ENCODE results near the gene MBD6. TPM values are rescaled to one million over a fixed set of nuclear protein-coding genes. Genes with fewer than 3 reads are reported as not detected.

Gene MBD6
- total RNA-seq, 4 donors from 2014 or later: 5.5 to 20.3 (median 12.9) TPM

DNA sequence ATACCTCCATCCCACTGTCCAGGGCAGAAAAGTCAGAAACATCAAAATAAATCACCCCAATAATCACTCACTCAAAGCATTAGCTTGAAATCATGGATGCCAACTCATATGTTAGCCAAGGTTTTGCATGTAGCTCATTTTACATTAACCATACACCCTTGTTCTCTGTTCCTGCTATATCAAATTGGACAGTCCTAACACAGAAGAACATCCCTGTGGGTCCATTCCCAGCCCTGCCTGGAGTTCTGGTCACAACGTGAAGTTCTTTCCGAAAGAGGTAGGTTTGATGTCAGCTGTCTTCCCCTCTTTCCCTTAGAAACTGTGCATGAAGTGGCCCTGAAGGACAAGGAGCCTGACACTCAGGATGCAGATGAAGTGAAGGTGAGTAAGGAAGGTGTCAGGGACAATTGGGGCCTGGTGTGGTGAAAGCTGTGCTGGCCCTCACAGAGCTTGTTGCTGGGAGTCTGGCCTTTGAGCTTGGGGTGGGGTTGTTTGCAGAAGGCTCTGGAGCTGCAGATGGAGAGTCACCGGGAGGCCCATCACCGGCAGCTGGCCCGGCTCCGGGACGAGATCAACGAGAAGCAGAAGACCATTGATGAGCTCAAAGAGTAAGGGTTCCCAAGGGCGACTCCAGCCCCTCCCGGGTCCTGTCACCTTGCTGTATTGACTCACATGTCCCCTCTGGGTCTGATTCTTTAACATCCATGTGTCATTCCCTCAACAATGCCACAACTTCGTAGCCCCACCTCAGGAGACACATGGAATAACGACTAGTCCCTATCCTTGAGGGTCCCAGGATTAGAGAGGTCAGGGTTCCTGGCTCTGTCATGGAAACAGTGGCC lies 53.4 kb downstream of the MBD6 start:
- H3K27me3 ChIP-seq: no peaks in the 10 kb centered on the region
- DNase-seq (no peak), ATAC-seq (no peak)
- H3K4me1 ChIP-seq: no peaks in the 10 kb centered on the region
- TF ChIP-seq, protein P1, sequence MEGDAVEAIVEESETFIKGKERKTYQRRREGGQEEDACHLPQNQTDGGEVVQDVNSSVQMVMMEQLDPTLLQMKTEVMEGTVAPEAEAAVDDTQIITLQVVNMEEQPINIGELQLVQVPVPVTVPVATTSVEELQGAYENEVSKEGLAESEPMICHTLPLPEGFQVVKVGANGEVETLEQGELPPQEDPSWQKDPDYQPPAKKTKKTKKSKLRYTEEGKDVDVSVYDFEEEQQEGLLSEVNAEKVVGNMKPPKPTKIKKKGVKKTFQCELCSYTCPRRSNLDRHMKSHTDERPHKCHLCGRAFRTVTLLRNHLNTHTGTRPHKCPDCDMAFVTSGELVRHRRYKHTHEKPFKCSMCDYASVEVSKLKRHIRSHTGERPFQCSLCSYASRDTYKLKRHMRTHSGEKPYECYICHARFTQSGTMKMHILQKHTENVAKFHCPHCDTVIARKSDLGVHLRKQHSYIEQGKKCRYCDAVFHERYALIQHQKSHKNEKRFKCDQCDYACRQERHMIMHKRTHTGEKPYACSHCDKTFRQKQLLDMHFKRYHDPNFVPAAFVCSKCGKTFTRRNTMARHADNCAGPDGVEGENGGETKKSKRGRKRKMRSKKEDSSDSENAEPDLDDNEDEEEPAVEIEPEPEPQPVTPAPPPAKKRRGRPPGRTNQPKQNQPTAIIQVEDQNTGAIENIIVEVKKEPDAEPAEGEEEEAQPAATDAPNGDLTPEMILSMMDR (IDR thresholded peaks at IDR 0.05 in 4 of 5, conservative IDR thresholded peaks at IDR 0.05 in 1 of 5): no peak
- no peak for TF ChIP-seq POLR2A (IDR thresholded peaks at IDR 0.05)
- H3K27ac ChIP-seq: no peak overlapping the region
- no peak overlapping the region for H3K4me3 ChIP-seq
- in situ Hi-C loops (cut with MboI; ENCODE audit: low sequenced_read_pairs in 4 of 4) (loop anchor here in 1 of 4 donors (10.0 kb wide), 1 partner anchor 49 kb away; no protein-coding TSS in a partner anchor), intact Hi-C loops (cut with DNase I; ENCODE audit: low total_unique reads) (no loop called here)
- no peaks in the 10 kb centered on the region for H3K36me3 ChIP-seq
- H3K9me3 ChIP-seq: no peaks in the 10 kb centered on the region

DNA sequence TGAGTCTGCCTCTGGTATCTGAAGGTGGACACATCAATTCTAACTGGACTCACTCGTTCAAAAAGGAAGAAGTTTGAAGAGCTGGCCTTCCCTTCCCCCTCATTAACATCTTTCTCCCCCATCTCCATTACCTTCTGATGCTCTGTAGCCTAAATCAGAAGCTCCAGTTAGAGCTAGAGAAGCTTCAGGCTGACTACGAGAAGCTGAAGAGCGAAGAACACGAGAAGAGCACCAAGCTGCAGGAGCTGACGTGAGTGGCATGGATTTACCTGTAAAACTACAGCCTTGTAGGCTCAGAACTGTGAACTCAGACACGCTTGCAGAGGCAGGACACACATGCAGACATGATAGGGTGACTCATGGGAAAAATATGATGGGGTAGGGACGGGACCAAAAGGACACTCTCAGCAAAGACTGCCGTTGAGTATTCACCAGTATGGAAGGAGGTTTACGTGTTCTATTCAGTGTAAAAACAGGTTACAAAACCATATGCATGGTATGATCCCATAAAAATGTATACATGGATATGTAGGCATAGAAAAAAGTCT lies 54.1 kb downstream of the MBD6 start:
- Histone ChIP-seq H3K27ac (no peak overlapping the region), H3K36me3 (no peaks in the 10 kb centered on the region), H3K27me3 (no peaks in the 10 kb centered on the region), H3K4me1 (no peaks in the 10 kb centered on the region), H3K9me3 (no peaks in the 10 kb centered on the region), H3K4me3 (no peak overlapping the region)
- ATAC-seq (no peak), DNase-seq (no peak)
- in situ Hi-C loops (cut with MboI; ENCODE audit: low sequenced_read_pairs in 4 of 4) (loop anchor here in 1 of 4 donors (10.0 kb wide), 1 partner anchor 48 kb away; no protein-coding TSS in a partner anchor), intact Hi-C loops (cut with DNase I; ENCODE audit: low total_unique reads) (no loop called here)
- TF ChIP-seq, protein P1 (IDR thresholded peaks at IDR 0.05 in 4 of 5, conservative IDR thresholded peaks at IDR 0.05 in 1 of 5): no peak
- TF ChIP-seq POLR2A (IDR thresholded peaks at IDR 0.05): no peak

DNA sequence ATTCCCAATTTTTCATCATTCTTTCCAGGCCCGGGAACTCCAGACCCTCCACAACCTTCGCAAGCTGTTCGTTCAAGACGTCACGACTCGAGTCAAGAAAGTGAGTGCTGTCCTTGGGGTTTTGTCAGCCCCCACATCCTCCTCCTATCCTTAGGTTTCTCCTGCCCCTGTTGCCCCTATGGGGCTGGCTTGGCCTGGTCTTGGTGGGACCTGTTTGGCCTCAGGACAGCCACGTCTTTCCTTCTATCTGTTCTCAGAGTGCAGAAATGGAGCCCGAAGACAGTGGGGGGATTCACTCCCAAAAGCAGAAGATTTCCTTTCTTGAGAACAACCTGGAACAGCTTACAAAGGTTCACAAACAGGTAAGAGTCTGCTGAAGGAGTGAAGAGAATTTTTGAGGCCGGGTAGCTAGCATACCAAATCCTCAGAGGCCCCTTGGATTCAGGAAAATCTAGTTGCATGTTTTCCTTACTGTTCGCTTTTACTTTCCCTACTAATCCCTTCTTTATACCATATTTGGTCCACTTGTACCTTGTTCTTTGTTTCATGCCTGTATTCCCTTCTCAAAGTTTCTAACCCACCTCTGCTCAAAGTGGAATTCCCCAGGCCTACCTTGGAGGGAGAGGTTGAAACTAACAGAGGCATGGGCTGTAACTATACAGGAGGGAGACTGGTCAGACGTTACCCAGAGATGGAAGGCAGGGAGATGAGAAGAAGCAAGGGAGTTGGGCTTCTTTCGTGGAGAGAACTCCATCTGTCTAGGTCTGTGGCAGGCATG lies 55.5 kb downstream of the MBD6 start:
- Histone ChIP-seq H3K27me3 (no peaks in the 10 kb centered on the region), H3K4me3 (no peak overlapping the region), H3K4me1 (no peaks in the 10 kb centered on the region), H3K27ac (no peak overlapping the region), H3K9me3 (no peaks in the 10 kb centered on the region), H3K36me3 (no peaks in the 10 kb centered on the region)
- DNase-seq (no peak), ATAC-seq (no peak)
- TF ChIP-seq, protein P1 (IDR thresholded peaks at IDR 0.05 in 4 of 5, conservative IDR thresholded peaks at IDR 0.05 in 1 of 5): no peak
- no peak for TF ChIP-seq POLR2A (IDR thresholded peaks at IDR 0.05)
- in situ Hi-C loops (cut with MboI; ENCODE audit: low sequenced_read_pairs in 4 of 4): loop anchor here in 1 of 4 donors (10.0 kb wide), 1 partner anchor 47 kb away; no protein-coding TSS in a partner anchor
- intact Hi-C loops (cut with DNase I; ENCODE audit: low total_unique reads): no loop called here

DNA sequence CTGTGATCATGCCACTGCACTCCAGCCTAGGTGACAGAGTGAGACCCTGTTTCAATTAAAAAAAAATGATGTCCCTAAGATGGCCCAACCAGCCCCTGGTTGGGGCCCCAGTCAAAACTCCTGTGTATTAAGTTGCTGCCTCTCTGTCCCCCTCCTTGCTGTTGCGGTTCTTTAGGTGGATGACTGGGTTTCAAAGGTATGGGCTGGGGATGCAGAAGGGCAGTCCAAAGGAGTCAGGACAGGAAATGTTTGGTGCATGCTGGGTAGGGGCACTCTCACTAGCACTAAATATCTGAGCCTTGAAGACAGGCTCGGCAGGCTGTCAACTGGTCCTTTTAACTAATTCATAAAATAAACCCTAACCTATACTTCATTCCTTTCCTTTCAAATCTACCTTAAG lies 56.4 kb downstream of the MBD6 start:
- in situ Hi-C loops (cut with MboI; ENCODE audit: low sequenced_read_pairs in 4 of 4) (loop anchor here in 1 of 4 donors (10.0 kb wide), 1 partner anchor 46 kb away; no protein-coding TSS in a partner anchor), intact Hi-C loops (cut with DNase I; ENCODE audit: low total_unique reads) (no loop called here)
- H3K27ac ChIP-seq: no peak overlapping the region
- no peaks in the 10 kb centered on the region for H3K9me3 ChIP-seq
- H3K27me3 ChIP-seq: no peaks in the 10 kb centered on the region
- H3K4me1 ChIP-seq: no peaks in the 10 kb centered on the region
- H3K4me3 ChIP-seq: no peak overlapping the region
- H3K36me3 ChIP-seq: no peaks in the 10 kb centered on the region
- TF ChIP-seq POLR2A (IDR thresholded peaks at IDR 0.05): no peak
- TF ChIP-seq, protein P1 (IDR thresholded peaks at IDR 0.05 in 4 of 5, conservative IDR thresholded peaks at IDR 0.05 in 1 of 5): no peak
- no peak for ATAC-seq
- DNase-seq: no peak

MicroRNA genes within 50 kb of the gene (microRNA counts, 767-probe panel; counts per million panel counts)
- microRNA hsa-miR-616-3p: 356 to 448 counts per million in 2 donors

Small RNAs within 50 kb of the gene (microRNA-seq; reads per million reads assigned to microRNA genes)
- gene MIR616 (ENCODE audit: borderline replicate concordance in 2 of 2) (0.85 to 4.7 reads per million in 2 donors), gene MIR6758 (ENCODE audit: borderline replicate concordance in 2 of 2) (0 reads per million in 2 donors)

Other genes with a start within 250 kb of the MBD6 start
- 10 to 100 TPM; 24.1 to 27.1 (median 25.6) TPM for gene R3HDM2, start 91.8 kb upstream of the MBD6 start, total RNA-seq
- gene INHBC, start 88.0 kb upstream of the MBD6 start, total RNA-seq: under 1 TPM in 2 of 4 donors, not detected in 2; 0.20 to 0.35 TPM
- gene INHBE, start 67.5 kb upstream of the MBD6 start, total RNA-seq: 1 to 10 TPM in 2 of 4 donors, not detected in 2; 1.5 to 2.2 TPM
- 1 to 10 TPM in 1 of 4 donors, not detected in 3; 1.0 TPM for gene GLI1, start 63.0 kb upstream of the MBD6 start, total RNA-seq
- 1 to 10 TPM; 2.7 to 5.1 (median 4.7) TPM for gene ARHGAP9, start 43.0 kb upstream of the MBD6 start, total RNA-seq
- 10 to 100 TPM; 37.7 to 81.1 (median 42.0) TPM for gene MARS1, start 34.8 kb upstream of the MBD6 start, total RNA-seq
- gene DDIT3, start 2.3 kb upstream of the MBD6 start, total RNA-seq: 10 to 100 TPM; 11.8 to 46.4 (median 17.1) TPM
- gene DCTN2, start 24.4 kb downstream of the MBD6 start, total RNA-seq: 100 to 1,000 TPM; 147 to 265 (median 177) TPM
- under 1 TPM in 2 of 4 donors, not detected in 2; 0.09 to 0.36 TPM for gene KIF5A, start 27.2 kb downstream of the MBD6 start, total RNA-seq
- 10 to 100 TPM; 11.2 to 22.0 (median 14.6) TPM for gene PIP4K2C, start 68.4 kb downstream of the MBD6 start, total RNA-seq
- gene DTX3, start 82.0 kb downstream of the MBD6 start, total RNA-seq: 10 to 100 TPM in 1 of 4 donors, 1 to 10 TPM in 3; 3.5 to 13.8 (median 6.8) TPM
- gene ARHGEF25, start 88.6 kb downstream of the MBD6 start, total RNA-seq: 1 to 10 TPM; 1.9 to 3.3 (median 2.4) TPM
- 10 to 100 TPM; 13.2 to 25.5 (median 16.6) TPM for gene B4GALNT1, start 110.4 kb downstream of the MBD6 start, total RNA-seq
- gene OS9, start 171.3 kb downstream of the MBD6 start, total RNA-seq: 100 to 1,000 TPM in 3 of 4 donors, 10 to 100 TPM in 1; 77.0 to 152 (median 106) TPM
- 1 to 10 TPM; 1.8 to 5.4 (median 3.7) TPM for gene AGAP2, start 215.9 kb downstream of the MBD6 start, total RNA-seq
- gene TSPAN31, start 222.2 kb downstream of the MBD6 start, total RNA-seq: 10 to 100 TPM; 25.5 to 58.9 (median 32.2) TPM
- gene CDK4, start 229.5 kb downstream of the MBD6 start, total RNA-seq: 10 to 100 TPM; 39.7 to 55.5 (median 47.4) TPM
- 10 to 100 TPM in 1 of 4 donors, 1 to 10 TPM in 3; 4.8 to 11.3 (median 7.9) TPM for gene MARCHF9, start 232.3 kb downstream of the MBD6 start, total RNA-seq
- not detected for gene CYP27B1, start 244.3 kb downstream of the MBD6 start, total RNA-seq
- 10 to 100 TPM in 3 of 4 donors, 1 to 10 TPM in 1; 6.5 to 22.7 (median 17.9) TPM for gene METTL1, start 249.3 kb downstream of the MBD6 start, total RNA-seq
- 1 to 10 TPM in 3 of 4 donors, under 1 TPM in 1; 0.82 to 2.0 (median 1.0) TPM for gene EEF1AKMT3, start 249.8 kb downstream of the MBD6 start, total RNA-seq